Measurements from ENCODE around the gene CCDC32. TPM values are rescaled to one million over a fixed set of nuclear protein-coding genes. Genes with fewer than 3 reads are reported as not detected.
A peak's percentile ranks its signal among the peaks of the same experiment; 100 is the strongest.

Gene CCDC32
- total and polyA plus RNA-seq, 2 of the 13 experiments (the other 11 are each of a cell fraction or from before 2014, with no cell fraction given) = 10.8 to 23.2 TPM

DNA sequence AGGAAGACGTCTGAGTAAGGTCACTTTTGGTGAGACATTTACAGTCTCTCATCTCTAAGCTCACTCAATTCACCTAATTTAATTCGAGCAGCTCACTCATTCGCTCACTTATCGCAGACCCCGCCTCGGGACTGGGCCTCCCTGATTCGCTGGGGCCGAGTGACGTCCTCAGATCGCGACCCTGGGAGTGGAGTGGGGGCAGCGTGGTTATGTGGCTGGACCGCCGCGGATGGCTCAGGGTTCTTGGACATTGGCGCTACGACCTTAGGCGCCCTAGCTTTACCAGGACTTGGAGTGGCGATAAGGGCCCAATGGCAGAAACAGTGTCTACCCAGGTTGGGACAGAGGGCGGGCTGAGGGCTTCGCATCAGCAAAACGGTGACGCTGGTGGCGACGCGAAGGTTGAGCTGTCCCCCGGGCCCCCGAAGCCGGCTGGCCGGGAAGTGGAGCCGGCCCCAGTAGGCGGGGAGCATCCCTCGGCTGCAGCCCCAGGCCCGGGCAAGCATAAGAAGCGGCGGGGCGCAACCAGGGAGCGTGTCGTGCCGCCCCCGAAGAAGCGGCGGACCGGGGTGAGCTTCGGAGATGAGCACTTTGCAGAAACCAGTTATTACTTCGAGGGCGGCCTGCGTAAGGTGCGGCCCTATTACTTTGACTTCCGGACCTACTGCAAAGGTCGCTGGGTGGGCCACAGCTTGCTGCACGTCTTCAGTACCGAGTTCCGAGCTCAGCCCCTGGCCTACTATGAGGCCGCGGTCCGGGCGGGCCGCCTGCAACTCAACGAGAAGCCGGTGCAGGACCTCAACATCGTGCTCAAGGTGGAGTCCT lies 4.5 kb upstream of the CCDC32 start, which contains the start of gene RPUSD2 (continued):
- TF ChIP-seq SRSF4 (IDR thresholded peaks at IDR 0.05; ENCODE audit: low read depth, low read length, poor library complexity, severe bottlenecking) = no peak
- 0 out of 2 replicates have a peak, but pooled peaks have one; percentile 30 for TF ChIP-seq ZNF136 (CRISPR knock-in tag; IDR thresholded peaks at IDR 0.05; ENCODE audit: low read depth)
- 0 out of 2 replicates have a peak, but pooled peaks have one; percentile 18 for TF ChIP-seq RCOR2 (CRISPR knock-in tag; IDR thresholded peaks at IDR 0.05)
- TF ChIP-seq, protein P1, sequence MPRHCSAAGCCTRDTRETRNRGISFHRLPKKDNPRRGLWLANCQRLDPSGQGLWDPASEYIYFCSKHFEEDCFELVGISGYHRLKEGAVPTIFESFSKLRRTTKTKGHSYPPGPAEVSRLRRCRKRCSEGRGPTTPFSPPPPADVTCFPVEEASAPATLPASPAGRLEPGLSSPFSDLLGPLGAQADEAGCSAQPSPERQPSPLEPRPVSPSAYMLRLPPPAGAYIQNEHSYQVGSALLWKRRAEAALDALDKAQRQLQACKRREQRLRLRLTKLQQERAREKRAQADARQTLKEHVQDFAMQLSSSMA (CRISPR knock-in tag; IDR thresholded peaks at IDR 0.05) = 0 out of 2 replicates have a peak, but pooled peaks have one; percentile 61
- peak; percentile 65 for TF ChIP-seq KDM5B (CRISPR knock-in tag; IDR thresholded peaks at IDR 0.05; ENCODE audit: borderline replicate concordance)
- no peak for TF ChIP-seq KDM1A (CRISPR knock-in tag; IDR thresholded peaks at IDR 0.05)
- TF ChIP-seq, protein P2, sequence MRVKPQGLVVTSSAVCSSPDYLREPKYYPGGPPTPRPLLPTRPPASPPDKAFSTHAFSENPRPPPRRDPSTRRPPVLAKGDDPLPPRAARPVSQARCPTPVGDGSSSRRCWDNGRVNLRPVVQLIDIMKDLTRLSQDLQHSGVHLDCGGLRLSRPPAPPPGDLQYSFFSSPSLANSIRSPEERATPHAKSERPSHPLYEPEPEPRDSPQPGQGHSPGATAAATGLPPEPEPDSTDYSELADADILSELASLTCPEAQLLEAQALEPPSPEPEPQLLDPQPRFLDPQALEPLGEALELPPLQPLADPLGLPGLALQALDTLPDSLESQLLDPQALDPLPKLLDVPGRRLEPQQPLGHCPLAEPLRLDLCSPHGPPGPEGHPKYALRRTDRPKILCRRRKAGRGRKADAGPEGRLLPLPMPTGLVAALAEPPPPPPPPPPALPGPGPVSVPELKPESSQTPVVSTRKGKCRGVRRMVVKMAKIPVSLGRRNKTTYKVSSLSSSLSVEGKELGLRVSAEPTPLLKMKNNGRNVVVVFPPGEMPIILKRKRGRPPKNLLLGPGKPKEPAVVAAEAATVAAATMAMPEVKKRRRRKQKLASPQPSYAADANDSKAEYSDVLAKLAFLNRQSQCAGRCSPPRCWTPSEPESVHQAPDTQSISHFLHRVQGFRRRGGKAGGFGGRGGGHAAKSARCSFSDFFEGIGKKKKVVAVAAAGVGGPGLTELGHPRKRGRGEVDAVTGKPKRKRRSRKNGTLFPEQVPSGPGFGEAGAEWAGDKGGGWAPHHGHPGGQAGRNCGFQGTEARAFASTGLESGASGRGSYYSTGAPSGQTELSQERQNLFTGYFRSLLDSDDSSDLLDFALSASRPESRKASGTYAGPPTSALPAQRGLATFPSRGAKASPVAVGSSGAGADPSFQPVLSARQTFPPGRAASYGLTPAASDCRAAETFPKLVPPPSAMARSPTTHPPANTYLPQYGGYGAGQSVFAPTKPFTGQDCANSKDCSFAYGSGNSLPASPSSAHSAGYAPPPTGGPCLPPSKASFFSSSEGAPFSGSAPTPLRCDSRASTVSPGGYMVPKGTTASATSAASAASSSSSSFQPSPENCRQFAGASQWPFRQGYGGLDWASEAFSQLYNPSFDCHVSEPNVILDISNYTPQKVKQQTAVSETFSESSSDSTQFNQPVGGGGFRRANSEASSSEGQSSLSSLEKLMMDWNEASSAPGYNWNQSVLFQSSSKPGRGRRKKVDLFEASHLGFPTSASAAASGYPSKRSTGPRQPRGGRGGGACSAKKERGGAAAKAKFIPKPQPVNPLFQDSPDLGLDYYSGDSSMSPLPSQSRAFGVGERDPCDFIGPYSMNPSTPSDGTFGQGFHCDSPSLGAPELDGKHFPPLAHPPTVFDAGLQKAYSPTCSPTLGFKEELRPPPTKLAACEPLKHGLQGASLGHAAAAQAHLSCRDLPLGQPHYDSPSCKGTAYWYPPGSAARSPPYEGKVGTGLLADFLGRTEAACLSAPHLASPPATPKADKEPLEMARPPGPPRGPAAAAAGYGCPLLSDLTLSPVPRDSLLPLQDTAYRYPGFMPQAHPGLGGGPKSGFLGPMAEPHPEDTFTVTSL (CRISPR knock-in tag; IDR thresholded peaks at IDR 0.05; ENCODE audit: borderline replicate concordance) = no peak
- TF ChIP-seq EP300 (IDR thresholded peaks at IDR 0.05; ENCODE audit: low read depth in 2 of 2, low read length in 2 of 2) = no peak
- TF ChIP-seq EP300 (CRISPR knock-in tag; IDR thresholded peaks at IDR 0.05; ENCODE audit: borderline replicate concordance) = no peak
- TF ChIP-seq ZNF589 (CRISPR knock-in tag; conservative IDR thresholded peaks at IDR 0.05) = no peak
- no peak for TF ChIP-seq ZNF496 (CRISPR knock-in tag; IDR thresholded peaks at IDR 0.05; ENCODE audit: insufficient replicate concordance)
- TF ChIP-seq ZSCAN22 (CRISPR knock-in tag; IDR thresholded peaks at IDR 0.05) = no peak
- TF ChIP-seq ZSCAN31 (CRISPR knock-in tag; IDR thresholded peaks at IDR 0.05; ENCODE audit: low read depth) = peak; percentile 92
- TF ChIP-seq JUNB (CRISPR knock-in tag; IDR thresholded peaks at IDR 0.05; ENCODE audit: borderline replicate concordance) = no peak
- peak; percentile 90 for TF ChIP-seq NRL (CRISPR knock-in tag; IDR thresholded peaks at IDR 0.05; ENCODE audit: borderline replicate concordance)
- TF ChIP-seq FOXO1 (CRISPR knock-in tag; IDR thresholded peaks at IDR 0.05) = 0 out of 2 replicates have a peak, but pooled peaks have one; percentile 46
- TF ChIP-seq, protein P3, sequence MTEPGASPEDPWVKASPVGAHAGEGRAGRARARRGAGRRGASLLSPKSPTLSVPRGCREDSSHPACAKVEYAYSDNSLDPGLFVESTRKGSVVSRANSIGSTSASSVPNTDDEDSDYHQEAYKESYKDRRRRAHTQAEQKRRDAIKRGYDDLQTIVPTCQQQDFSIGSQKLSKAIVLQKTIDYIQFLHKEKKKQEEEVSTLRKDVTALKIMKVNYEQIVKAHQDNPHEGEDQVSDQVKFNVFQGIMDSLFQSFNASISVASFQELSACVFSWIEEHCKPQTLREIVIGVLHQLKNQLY (CRISPR knock-in tag; IDR thresholded peaks at IDR 0.05) = no peak
- TF ChIP-seq GZF1 (CRISPR knock-in tag; IDR thresholded peaks at IDR 0.05) = no peak
- TF ChIP-seq, protein P4, sequence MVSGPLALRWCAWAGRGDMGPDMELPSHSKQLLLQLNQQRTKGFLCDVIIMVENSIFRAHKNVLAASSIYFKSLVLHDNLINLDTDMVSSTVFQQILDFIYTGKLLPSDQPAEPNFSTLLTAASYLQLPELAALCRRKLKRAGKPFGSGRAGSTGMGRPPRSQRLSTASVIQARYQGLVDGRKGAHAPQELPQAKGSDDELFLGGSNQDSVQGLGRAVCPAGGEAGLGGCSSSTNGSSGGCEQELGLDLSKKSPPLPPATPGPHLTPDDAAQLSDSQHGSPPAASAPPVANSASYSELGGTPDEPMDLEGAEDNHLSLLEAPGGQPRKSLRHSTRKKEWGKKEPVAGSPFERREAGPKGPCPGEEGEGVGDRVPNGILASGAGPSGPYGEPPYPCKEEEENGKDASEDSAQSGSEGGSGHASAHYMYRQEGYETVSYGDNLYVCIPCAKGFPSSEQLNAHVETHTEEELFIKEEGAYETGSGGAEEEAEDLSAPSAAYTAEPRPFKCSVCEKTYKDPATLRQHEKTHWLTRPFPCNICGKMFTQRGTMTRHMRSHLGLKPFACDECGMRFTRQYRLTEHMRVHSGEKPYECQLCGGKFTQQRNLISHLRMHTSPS (CRISPR knock-in tag; IDR thresholded peaks at IDR 0.05; ENCODE audit: low read depth) = no peak
- TF ChIP-seq REPIN1 (CRISPR knock-in tag; IDR thresholded peaks at IDR 0.05; ENCODE audit: borderline replicate concordance, low read depth) = 0 out of 2 replicates have a peak, but pooled peaks have one; percentile 51
